Measurements from ENCODE around the gene KHDRBS1. TPM values are rescaled to one million over a fixed set of nuclear protein-coding genes. Genes with fewer than 3 reads are reported as not detected.

The KHDRBS1 gene
- total RNA-seq (86.8 and 99.5 TPM in 2 replicates), polyA plus RNA-seq (116 and 152 TPM in 2 replicates)

DNA sequence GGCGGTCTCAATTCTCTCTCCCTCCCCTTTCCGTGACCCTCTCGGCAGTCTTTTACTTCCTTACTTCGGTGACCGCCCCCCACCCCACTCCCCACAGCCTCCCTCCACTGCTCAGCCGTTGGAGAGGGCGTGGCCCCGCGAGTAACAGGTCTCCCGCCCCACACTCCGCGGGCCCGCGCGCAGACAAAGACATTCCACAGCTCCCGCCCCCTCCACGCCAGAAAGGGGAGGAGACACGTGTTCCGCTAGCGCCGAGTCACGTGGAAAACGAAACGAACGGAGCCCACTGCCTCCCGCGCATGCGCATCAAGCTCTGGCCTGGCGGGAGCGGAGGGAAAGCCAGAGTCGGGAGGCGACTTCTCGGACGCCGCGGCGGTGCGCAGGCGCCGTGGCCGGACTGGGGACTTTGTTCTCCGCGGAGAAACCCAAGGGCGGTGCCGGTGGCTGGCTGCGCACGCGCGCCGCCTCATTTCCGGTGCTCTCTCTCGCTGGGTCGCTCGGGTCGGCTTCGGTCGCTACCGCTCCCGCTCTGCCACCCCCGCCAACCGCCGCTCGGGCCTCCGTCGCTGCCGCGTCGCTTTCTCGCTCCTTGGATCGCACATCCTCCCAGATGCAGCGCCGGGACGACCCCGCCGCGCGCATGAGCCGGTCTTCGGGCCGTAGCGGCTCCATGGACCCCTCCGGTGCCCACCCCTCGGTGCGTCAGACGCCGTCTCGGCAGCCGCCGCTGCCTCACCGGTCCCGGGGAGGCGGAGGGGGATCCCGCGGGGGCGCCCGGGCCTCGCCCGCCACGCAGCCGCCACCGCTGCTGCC, at the start of gene KHDRBS1:
Gene KHDRBS1 (plus strand): TSS at position 483 of the 813 bp plus-strand sequence. CDS start 128 bp downstream, at position 611.
- peaks cover 21% of the 10 kb centered on the region for H3K4me1 ChIP-seq (ENCODE audit: low read depth)
- no peak for TF ChIP-seq CTCF (IDR thresholded peaks at IDR 0.05; ENCODE audit: low read depth, low read length)
- no peaks in the 10 kb centered on the region for H3K9me3 ChIP-seq (ENCODE audit: low read depth)
- peaks cover 5% of the 10 kb centered on the region for H3K36me3 ChIP-seq
- no peaks in the 10 kb centered on the region for H3K27me3 ChIP-seq
- peak; percentile 99 for DNase-seq (ENCODE audit: low read depth in 1 of 2, low spot score in 1 of 2)
- peak within 1 kb of the TSS; percentile 79 for H3K4me3 ChIP-seq
- H3K27ac ChIP-seq = peak within 1 kb of the TSS; percentile 96

DNA sequence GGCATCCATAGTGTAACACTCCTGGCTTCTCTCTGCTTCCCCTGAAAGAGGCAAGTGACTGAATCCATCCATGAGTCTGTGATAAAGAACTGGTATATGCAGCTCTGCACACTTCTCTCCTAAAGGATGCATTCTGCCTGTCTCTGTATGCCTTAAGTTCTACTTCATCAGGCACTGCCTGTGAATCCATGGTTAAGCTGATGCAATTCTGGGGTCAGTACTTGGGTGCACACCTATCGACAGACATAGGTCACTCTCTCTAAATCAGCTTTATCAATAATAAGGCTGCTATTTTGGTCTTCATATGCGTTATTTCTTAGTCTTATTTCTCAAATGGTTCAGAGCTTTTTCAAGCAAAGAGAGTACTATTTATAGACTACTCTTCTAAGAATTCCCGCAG, 42.8 kb upstream of the KHDRBS1 start:
- no peak for DNase-seq (ENCODE audit: low read depth in 1 of 2, low spot score in 1 of 2)
- H3K4me3 ChIP-seq = no peak overlapping the region
- H3K36me3 ChIP-seq = no peaks in the 10 kb centered on the region
- no peak for TF ChIP-seq CTCF (IDR thresholded peaks at IDR 0.05; ENCODE audit: low read depth, low read length)
- H3K9me3 ChIP-seq (ENCODE audit: low read depth) = no peaks in the 10 kb centered on the region
- H3K4me1 ChIP-seq (ENCODE audit: low read depth) = peaks cover 14% of the 10 kb centered on the region
- H3K27ac ChIP-seq = peak overlapping the region; percentile 79
- H3K27me3 ChIP-seq = no peaks in the 10 kb centered on the region

DNA sequence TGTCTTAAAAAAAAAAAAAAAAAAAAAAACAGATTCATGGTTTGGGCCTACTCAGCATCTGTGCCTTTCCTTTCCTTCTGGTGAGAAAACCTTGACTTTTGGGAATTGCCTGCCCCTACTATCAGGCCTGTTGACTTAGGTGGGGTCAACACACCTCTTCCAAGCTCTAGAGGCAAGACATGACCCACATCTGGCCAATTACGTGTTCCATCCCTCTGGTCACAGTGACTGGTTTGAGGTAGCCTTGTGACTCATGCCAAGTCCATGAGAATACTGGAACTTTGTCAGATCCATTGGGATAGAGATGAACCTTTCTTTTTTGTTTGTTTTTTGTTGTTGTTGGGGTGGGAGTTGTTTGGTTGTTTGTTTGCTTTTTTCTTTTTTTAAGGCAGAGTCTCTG, 37.3 kb upstream of the KHDRBS1 start:
- peaks cover 14% of the 10 kb centered on the region for H3K4me1 ChIP-seq (ENCODE audit: low read depth)
- H3K36me3 ChIP-seq = no peaks in the 10 kb centered on the region
- no peak for TF ChIP-seq CTCF (IDR thresholded peaks at IDR 0.05; ENCODE audit: low read depth, low read length)
- no peak for DNase-seq (ENCODE audit: low read depth in 1 of 2, low spot score in 1 of 2)
- H3K27ac ChIP-seq = no peak overlapping the region
- H3K9me3 ChIP-seq (ENCODE audit: low read depth) = no peaks in the 10 kb centered on the region
- no peaks in the 10 kb centered on the region for H3K27me3 ChIP-seq
- H3K4me3 ChIP-seq = no peak overlapping the region

DNA sequence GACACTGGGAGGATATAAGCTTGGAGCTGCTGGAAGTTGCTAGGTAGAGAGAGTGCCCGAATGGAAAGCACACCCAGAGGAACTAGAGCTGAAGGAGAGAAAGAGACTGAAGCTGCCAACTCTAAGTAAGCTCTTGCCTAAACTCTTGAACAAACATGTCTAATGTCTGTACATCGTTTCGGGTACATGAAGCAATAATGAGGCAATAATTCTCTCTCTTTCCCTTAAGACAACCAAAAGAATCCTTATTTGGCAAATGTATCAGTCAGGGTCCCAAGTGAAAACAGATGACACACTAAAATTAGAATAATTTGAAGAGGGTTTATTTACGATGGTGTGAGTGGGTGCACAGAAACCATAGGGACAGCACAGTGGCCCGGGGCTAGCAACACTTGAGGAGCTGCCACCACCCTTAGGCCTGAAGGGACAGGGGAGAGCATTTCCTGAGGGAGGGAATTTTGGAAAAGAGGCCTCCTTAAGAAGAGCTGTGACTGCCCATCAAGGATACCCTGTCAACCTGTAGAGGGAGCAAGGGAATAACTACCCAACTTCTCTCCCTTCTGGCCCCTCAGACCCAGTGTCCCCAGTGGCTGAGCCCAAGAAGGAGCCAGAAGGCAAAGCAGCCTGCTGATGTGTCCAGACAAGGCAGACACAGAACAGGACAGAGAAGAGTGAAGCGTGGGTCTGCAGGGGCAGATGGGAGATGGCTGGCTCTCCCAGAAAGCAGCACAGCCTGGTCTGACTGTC, 36.1 kb upstream of the KHDRBS1 start:
- H3K4me3 ChIP-seq = no peak overlapping the region
- H3K27me3 ChIP-seq = no peaks in the 10 kb centered on the region
- TF ChIP-seq CTCF (IDR thresholded peaks at IDR 0.05; ENCODE audit: low read depth, low read length) = peak; percentile 49
- no peaks in the 10 kb centered on the region for H3K36me3 ChIP-seq
- H3K4me1 ChIP-seq (ENCODE audit: low read depth) = peaks cover 10% of the 10 kb centered on the region
- DNase-seq (ENCODE audit: low read depth in 1 of 2, low spot score in 1 of 2) = peak; percentile 61 to 79
- no peaks in the 10 kb centered on the region for H3K9me3 ChIP-seq (ENCODE audit: low read depth)
- H3K27ac ChIP-seq = no peak overlapping the region

GRCh38 chr1:31978843-31979400, 34.7 kb upstream of the KHDRBS1 start:
- Histone ChIP-seq H3K27ac (no peak overlapping the region), H3K27me3 (no peaks in the 10 kb centered on the region), H3K4me1 (ENCODE audit: low read depth) (peaks cover 10% of the 10 kb centered on the region), H3K9me3 (ENCODE audit: low read depth) (no peaks in the 10 kb centered on the region), H3K36me3 (no peaks in the 10 kb centered on the region), H3K4me3 (no peak overlapping the region)
- no peak for TF ChIP-seq CTCF (IDR thresholded peaks at IDR 0.05; ENCODE audit: low read depth, low read length)
- peak in 1 of 2 donors; percentile 19 for DNase-seq (ENCODE audit: low read depth in 1 of 2, low spot score in 1 of 2)

Measured in cardiac muscle cell (in vitro differentiated cells and primary cell).